GM12874 (cell line): Measurements from ENCODE around the gene ZNF784.

Source experiments
- CTCF ChIP-seq: IDR thresholded peaks from 2 replicates; pipeline ENCODE4 v1.5.1; 2011; ENCODE audit warnings: low read depth, mild to moderate bottlenecking, control low read depth, low read length, moderate library complexity; ENCODE audit not compliant: insufficient read depth

ZNF784 gene

GRCh38 chr19:55601084-55601483 is 23.3 kb downstream of the ZNF784 start:
- no peak for TF ChIP-seq CTCF

- no peak for TF ChIP-seq CTCF
Observed at GRCh38 chr19:55600662-55601028, 23.7 kb downstream of the ZNF784 start.

- TF ChIP-seq CTCF, result no peak
Observed at GRCh38 chr19:55599842-55600661, 24.3 kb downstream of the ZNF784 start, which contains the start of gene ZNF524. Gene ZNF524 (plus strand): TSS chr19:55600288. CDS start chr19:55602113, 1,825 bp downstream.

- no peak for TF ChIP-seq CTCF
Observed at GRCh38 chr19:55599468-55599841, 24.9 kb downstream of the ZNF784 start, which contains the start of gene FIZ1. Gene FIZ1 (minus strand): TSS chr19:55599517. CDS start chr19:55597865, 1,652 bp downstream.

GRCh38 chr19:55598719-55599467 is 25.5 kb downstream of the ZNF784 start:
- TF ChIP-seq CTCF, result no peak

GRCh38 chr19:55598034-55598433 is 26.3 kb downstream of the ZNF784 start:
- TF ChIP-seq CTCF, result no peak

- TF ChIP-seq CTCF, result no peak
Observed at GRCh38 chr19:55597501-55597921, 26.9 kb downstream of the ZNF784 start.
